ENCODE measurements around the gene ATP5PO. TPM values are rescaled to one million over a fixed set of nuclear protein-coding genes. Genes with fewer than 3 reads are reported as not detected.
A peak's percentile ranks its signal among the peaks of the same experiment; 100 is the strongest.

The ATP5PO gene
- total and polyA plus RNA-seq, 2 of the 8 experiments (the other 6 are each of a cell fraction or from before 2014, with no cell fraction given) = 251 to 267 TPM

- 0 out of 2 replicates have a peak, but pooled peaks have one; percentile 35 for TF ChIP-seq E2F6 (IDR thresholded peaks at IDR 0.05)
- peak; percentile 53 for TF ChIP-seq TEAD4 (IDR thresholded peaks at IDR 0.05; ENCODE audit: low read depth, low read length)
- 0 out of 2 replicates have a peak, but pooled peaks have one; percentile 37 for TF ChIP-seq TAF1 (IDR thresholded peaks at IDR 0.05; ENCODE audit: low read depth, low read length)
- TF ChIP-seq RBBP5 (IDR thresholded peaks at IDR 0.05; ENCODE audit: borderline replicate concordance, low read depth, low read length) = no peak
- no peak for TF ChIP-seq HDAC6 (IDR thresholded peaks at IDR 0.05; ENCODE audit: low read depth, low read length)
- TF ChIP-seq FOSL1 (IDR thresholded peaks at IDR 0.05; ENCODE audit: insufficient read depth, low read depth, low read length) = no peak
- no peak for TF ChIP-seq USF2 (IDR thresholded peaks at IDR 0.05; ENCODE audit: low read length)
- TF ChIP-seq NANOG (IDR thresholded peaks at IDR 0.05; ENCODE audit: insufficient read depth, low read depth, low read length, poor library complexity, severe bottlenecking) = no peak
- TF ChIP-seq JUND (IDR thresholded peaks at IDR 0.05; ENCODE audit: low read length) = no peak
- no peak for TF ChIP-seq EP300 (IDR thresholded peaks at IDR 0.05; ENCODE audit: borderline replicate concordance in 1 of 2, low read depth in 2 of 2, low read length in 2 of 2)
- TF ChIP-seq SP1 (IDR thresholded peaks at IDR 0.05; ENCODE audit: low read depth, low read length) = no peak
- no peak for TF ChIP-seq RFX5 (IDR thresholded peaks at IDR 0.05; ENCODE audit: borderline replicate concordance, low read depth, low read length)
- TF ChIP-seq SP2 (IDR thresholded peaks at IDR 0.05; ENCODE audit: low read length) = no peak
- no peak for TF ChIP-seq CBX8 (IDR thresholded peaks at IDR 0.05; ENCODE audit: borderline replicate concordance, low read depth, low read length)
- no peak for TF ChIP-seq RXRA (IDR thresholded peaks at IDR 0.05; ENCODE audit: insufficient read depth, low read depth, low read length)
- peak; percentile 57; the same call in 1 of the 2 replicates for TF ChIP-seq TBP (IDR thresholded peaks at IDR 0.05; ENCODE audit: low read depth, low read length)
- no peak; the same call in 1 of the 2 replicates for TF ChIP-seq EGR1 (IDR thresholded peaks at IDR 0.05; ENCODE audit: borderline replicate concordance, low read depth, low read length)
- TF ChIP-seq BRCA1 (IDR thresholded peaks at IDR 0.05; ENCODE audit: low read depth, low read length) = no peak
- no peak for TF ChIP-seq GTF2F1 (IDR thresholded peaks at IDR 0.05; ENCODE audit: borderline replicate concordance, low read depth, low read length)
- TF ChIP-seq POLR2A (IDR thresholded peaks at IDR 0.05; ENCODE audit: control extremely low read depth in 1 of 2, low read depth in 2 of 2, low read length in 2 of 2) = no peak
- TF ChIP-seq POU5F1 (IDR thresholded peaks at IDR 0.05; ENCODE audit: low read depth, low read length) = no peak
- TF ChIP-seq CEBPB (IDR thresholded peaks at IDR 0.05; ENCODE audit: low read depth, low read length) = no peak
- TF ChIP-seq POLR2AphosphoS5 (IDR thresholded peaks at IDR 0.05; ENCODE audit: low read depth, low read length) = no peak
- TF ChIP-seq RAD21 (IDR thresholded peaks at IDR 0.05 in 1 of 2, conservative IDR thresholded peaks at IDR 0.05 in 1 of 2; ENCODE audit: low read depth in 2 of 2, low read length in 2 of 2) = peak; percentile 83 to 84
- TF ChIP-seq SIX5 (IDR thresholded peaks at IDR 0.05; ENCODE audit: low read depth, low read length) = no peak
Observed at GRCh38 chr21:33894736-33895288, 20.8 kb downstream of the ATP5PO start (continued).
